NCI-H128 (cell line): ENCODE measurements around the gene ELOA.

Source experiments
- DNase-seq: peaks from one replicate; lab custom pipeline; 2025; ENCODE audit not compliant: unreplicated experiment; lab: John Stamatoyannopoulos, UW

ELOA gene, protein sequence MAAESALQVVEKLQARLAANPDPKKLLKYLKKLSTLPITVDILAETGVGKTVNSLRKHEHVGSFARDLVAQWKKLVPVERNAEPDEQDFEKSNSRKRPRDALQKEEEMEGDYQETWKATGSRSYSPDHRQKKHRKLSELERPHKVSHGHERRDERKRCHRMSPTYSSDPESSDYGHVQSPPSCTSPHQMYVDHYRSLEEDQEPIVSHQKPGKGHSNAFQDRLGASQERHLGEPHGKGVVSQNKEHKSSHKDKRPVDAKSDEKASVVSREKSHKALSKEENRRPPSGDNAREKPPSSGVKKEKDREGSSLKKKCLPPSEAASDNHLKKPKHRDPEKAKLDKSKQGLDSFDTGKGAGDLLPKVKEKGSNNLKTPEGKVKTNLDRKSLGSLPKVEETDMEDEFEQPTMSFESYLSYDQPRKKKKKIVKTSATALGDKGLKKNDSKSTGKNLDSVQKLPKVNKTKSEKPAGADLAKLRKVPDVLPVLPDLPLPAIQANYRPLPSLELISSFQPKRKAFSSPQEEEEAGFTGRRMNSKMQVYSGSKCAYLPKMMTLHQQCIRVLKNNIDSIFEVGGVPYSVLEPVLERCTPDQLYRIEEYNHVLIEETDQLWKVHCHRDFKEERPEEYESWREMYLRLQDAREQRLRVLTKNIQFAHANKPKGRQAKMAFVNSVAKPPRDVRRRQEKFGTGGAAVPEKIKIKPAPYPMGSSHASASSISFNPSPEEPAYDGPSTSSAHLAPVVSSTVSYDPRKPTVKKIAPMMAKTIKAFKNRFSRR

GRCh38 chr1:23743287-23744152 is at the start of gene ELOA:
ELOA (plus strand) TSS chr1:23743471; CDS start chr1:23743504, 33 bp downstream.
- peak; percentile 53 for DNase-seq

DNA sequence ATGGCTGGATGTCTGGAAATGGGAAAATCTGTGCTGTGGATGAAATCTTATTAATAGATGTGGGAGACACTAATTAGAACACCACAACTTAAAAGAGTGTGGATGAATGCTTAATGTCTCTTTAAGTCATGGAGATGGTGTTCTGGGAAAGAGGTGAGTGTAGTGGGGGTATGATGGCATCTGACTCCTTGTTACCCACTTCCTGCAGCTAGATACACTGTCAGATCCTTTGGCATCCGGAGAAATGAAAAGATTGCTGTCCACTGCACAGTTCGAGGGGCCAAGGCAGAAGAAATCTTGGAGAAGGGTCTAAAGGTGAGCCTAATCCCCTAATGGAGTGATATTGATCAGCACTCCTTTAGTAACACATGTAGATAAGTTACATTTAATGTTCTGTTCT is 49.7 kb upstream of the ELOA start:
- DNase-seq: no peak

GRCh38 chr1:23694371-23694770 is 48.9 kb upstream of the ELOA start:
- no peak for DNase-seq

- no peak for DNase-seq
Observed at GRCh38 chr1:23695667-23696066, 47.6 kb upstream of the ELOA start.

- DNase-seq: no peak
Observed at GRCh38 chr1:23696335-23696989, 46.8 kb upstream of the ELOA start.

- DNase-seq: no peak
Observed at GRCh38 chr1:23698466-23698865, 44.8 kb upstream of the ELOA start.

DNA sequence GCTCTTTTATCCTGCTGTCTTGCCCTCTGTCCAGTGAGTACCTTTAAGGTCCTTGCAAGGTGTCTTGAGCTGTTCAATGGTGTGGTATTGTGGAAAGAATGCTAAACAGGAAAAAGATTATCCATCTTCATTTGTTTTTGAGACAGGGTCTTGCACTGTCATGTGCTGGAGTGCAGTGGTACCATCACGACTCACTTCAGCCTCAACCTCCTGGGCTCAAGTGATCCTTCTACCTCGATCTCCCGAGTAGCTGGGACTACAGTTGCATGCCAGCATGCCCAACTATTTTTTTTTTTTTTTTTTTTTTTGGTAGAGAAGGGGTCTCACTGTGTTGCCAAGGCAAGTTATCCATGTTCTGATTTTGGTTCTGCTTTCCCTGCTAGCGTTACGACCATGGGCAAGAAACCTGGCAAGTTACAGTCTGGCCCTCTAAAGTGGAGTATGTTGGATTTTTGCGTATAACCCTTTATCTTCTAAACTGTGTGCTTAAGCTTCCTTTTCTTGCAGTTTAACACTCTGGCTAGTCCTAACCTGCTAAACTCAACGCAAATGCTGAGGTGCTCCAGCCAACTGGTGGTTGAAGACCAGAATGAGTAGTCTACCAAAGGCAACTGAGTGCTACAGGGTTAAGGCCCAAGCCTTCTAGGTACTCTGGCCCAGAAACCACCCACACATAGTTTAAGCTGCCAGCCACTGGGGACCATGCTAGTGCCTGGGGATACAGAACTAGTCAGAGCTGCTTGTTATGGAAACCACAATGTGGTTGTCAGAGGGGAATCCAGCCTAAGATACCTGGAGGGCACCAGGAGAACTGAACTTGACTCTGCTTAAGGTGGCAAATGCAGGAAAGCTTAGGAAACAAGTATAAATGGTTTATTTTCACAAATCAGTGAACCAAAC is 43.7 kb upstream of the ELOA start:
- DNase-seq: no peak

GRCh38 chr1:23701310-23701709 is 42.0 kb upstream of the ELOA start:
- no peak for DNase-seq

DNA sequence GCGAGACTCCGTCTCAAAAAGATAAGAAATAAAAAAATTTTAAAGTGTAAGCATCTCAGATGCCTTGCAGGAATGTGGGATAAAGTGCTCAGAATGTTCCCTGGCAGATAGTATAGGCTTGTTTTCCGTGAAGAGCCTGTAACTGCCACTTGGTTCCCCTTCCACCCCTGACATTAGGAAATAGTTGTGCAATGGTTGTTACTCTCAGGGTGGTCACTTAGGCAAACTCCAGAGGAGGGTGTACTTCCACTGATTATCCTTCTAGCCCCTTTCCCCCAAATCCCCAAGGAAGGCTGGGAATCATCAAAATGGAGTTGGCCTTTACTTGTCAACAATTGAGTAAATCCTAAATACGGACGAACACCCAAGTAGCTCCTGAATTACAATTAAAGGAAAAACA is 41.3 kb upstream of the ELOA start:
- DNase-seq: no peak

DNA sequence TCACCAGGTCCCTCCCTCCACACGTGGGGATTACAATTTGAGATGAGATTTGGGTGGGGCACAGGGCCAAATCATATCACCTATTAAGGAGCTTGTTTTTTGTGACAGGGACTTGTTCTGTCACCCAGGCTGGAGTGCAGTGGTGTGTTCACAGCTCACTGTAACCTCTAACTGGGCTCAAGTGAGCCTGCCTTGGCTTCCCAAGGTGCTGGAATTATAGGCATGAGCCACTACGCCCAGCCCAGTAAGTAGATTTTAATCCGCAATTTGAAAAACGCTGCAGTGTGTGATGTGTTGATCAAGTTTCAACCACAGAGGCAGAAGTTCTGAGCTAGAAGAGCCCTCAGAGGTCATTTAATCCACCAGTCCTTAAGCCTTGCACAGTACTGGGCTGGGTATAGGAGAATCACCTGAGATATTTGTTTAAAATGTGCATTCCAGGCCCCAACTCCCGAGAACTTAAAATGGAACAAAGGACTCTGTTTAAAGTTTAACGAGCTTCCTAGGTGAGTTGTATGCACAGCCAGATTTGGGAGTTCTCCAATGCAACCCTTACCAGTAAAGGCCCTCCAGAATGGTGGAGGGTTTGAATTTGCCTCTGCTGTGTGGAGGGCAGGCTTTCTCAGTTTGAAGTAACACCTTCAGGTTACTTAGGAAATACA is 38.3 kb upstream of the ELOA start:
- no peak for DNase-seq

- no peak for DNase-seq
Observed at GRCh38 chr1:23709229-23709628, 34.0 kb upstream of the ELOA start.

- no peak for DNase-seq
Observed at GRCh38 chr1:23718482-23718881, 24.8 kb upstream of the ELOA start.

DNA sequence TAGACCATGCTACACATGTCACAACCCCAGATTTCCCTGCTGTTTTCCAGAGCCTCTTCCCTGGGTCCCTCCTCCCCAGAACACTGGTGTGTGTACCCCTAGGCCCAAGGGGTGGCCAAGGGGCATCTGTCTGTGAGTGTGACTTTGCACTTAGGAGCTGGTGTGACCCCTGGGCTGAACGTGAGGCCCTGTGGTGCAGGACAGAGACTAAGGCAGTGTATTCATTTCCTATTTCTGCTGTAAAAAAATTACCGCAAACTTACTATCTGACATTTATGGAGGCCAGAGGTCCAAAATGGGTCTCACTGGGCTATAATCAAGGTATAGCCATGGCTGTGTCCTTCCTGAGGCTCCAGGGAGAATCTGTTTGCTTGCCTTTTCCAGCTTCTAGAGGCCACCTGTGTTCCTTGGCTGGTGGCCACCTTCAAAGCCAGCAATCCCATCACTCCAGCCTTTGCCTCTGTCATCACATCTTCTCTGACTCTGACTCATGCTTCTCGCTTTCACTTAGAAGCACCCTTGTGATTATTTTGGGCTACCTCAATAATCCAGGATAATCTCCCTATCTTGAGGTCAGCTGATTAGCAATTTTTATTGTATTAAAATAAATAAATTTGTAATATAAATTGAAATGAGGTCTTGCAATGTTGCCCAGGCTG is 24.0 kb upstream of the ELOA start:
- DNase-seq: no peak

GRCh38 chr1:23720256-23720995 is 22.8 kb upstream of the ELOA start:
- no peak for DNase-seq

DNA sequence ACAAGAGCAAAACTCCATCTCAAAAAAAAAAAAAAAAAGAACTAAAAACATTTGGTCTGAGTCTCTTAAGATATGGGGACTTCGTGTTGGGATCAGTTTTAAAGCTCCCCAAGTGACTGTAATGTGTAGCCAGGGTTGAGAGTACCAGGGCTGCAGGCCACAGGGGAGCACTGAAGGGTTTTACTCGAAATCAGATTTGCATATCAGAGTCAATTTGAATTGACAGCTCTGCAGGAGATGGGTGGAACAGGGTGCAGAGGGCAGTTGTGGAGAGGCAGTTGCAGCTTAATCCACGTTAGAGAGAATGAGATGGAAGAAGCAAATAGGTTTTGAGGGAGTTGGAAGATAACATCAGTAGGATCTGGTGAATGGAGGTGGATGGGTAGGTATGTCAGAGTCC is 20.6 kb upstream of the ELOA start:
- no peak for DNase-seq

DNA sequence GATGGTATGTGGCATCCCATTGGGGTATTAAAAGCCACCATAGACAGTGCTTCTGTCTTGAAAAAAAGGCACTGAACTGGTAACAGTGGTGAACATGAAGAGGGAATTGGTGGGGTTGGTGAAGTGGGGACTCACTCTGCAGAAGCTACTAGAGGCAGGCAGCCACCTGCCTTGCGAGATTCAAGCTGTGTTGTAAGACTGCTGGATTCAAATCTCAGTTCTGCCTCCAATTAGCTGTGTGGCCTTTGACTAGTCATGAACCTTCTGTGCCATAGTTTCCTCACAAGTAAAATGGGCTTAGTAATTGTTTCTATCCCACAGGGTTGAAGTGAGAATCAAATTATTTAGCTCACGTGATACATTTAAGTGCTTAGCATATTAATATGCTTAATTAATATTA is 16.6 kb upstream of the ELOA start:
- DNase-seq: no peak

DNA sequence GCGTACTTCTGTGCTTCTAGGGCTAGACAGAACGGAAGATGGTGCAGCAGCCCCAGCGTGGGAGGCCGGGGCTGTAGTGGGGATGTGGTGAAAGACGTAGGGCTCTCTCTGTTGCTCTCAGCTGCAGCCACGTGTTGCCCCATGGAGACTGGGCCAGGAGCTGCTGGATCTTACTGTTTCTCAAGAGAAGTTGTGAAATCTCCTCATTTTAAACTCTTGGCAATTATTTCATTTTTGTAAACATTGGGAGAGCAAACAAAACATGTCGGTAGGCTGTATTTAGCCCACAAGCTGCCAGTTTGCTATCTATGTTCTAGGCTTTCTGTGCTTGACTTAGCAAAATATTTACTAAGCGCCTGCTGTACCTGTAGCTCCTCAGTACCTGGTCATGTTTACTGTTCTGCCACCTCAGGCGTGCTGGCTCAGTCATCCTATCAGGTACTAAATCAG is 15.9 kb upstream of the ELOA start:
- DNase-seq: no peak
